K562 (cell line): ENCODE measurements around the gene TACR2. TPM values are rescaled to one million over a fixed set of nuclear protein-coding genes. Genes with fewer than 3 reads are reported as not detected.

Experiments
- ATAC-seq: fragments of 200-7000 bp; cut with Tn5 transposase; 3 replicates; pipeline ENCODE4 v1.9.1; 2020; ENCODE audit warnings: moderate library complexity
- BruUV-seq: library from RNA; stranded (reverse); fragments of 400-500 nt; replicated peaks from 2 replicates; lab custom pipeline; 2021; lab: Mats Ljungman, UMichigan
- CTCF ChIA-PET: fragments of 300-600 bp; formaldehyde crosslinking; extraction: SDS; loops from one replicate; lab custom pipeline; 2021; ENCODE audit warnings: low intra/inter-chr PET ratio; lab: Yijun Ruan, JAX
- POLR2A ChIA-PET: fragments of 300-600, 350-650 bp; sonication (Branson Sonifier 250); formaldehyde crosslinking; extraction: SDS; loops from one replicate; lab custom pipeline; 2021; ENCODE audit warnings: antibody characterized with exemption, inconsistent platforms; lab: Yijun Ruan, JAX
- DNase-seq, 4 experiments: peaks; one replicate each; pipeline versions ENCODE4 v3.0.0 to v3.0.0-alpha.2; 2011 to 2018; ENCODE audit warnings: low spot score in 3 of 4, mixed read lengths in 3 of 4; ENCODE audit errors: extremely low read depth in 1 of 4
- FAIRE-seq: peaks from 2 replicates; lab custom pipeline; 2011; peaks lifted over from hg19 to GRCh38; lab: Jason Lieb, UNC
- H2AFZ ChIP-seq: 2 replicates; pipeline ENCODE4 v1.6.0; 2011; ENCODE audit warnings: low read depth, low read length, control low read depth, inconsistent platforms
- H3K27ac ChIP-seq: fragments of 200-600 bp; 3 replicates; pipeline ENCODE4 v1.8.0; 2011; ENCODE audit warnings: low read depth, mild to moderate bottlenecking, control low read depth, inconsistent platforms, low read length, moderate library complexity, mixed read lengths; ENCODE audit errors: extremely low read depth
- H3K27me3 ChIP-seq, 2 experiments: fragments of 300-600 bp in 1 of 2; 2 replicates in 1 of 2; 3 replicates in 1 of 2; pipeline versions ENCODE4 v1.6.0 to v1.8.0; 2011; ENCODE audit warnings: inconsistent platforms in 2 of 2, low read length in 2 of 2, mild to moderate bottlenecking in 1 of 2, mixed read lengths in 1 of 2, moderate library complexity in 1 of 2; ENCODE audit not compliant: control insufficient read depth in 2 of 2, insufficient read depth in 2 of 2
- H3K36me3 ChIP-seq: fragments of 300-600 bp; 3 replicates; pipeline ENCODE4 v1.8.0; 2011; ENCODE audit warnings: mild to moderate bottlenecking, low read length, inconsistent platforms; ENCODE audit not compliant: control insufficient read depth, insufficient read depth
- H3K4me1 ChIP-seq, 2 experiments: fragments of 200-600 bp in 1 of 2; replicated peaks in 1 of 2; 2 replicates in 1 of 2; 3 replicates in 1 of 2; pipeline versions ENCODE4 v1.5.1 to v1.8.0; 2011; ENCODE audit warnings: inconsistent platforms in 2 of 2, low read length in 2 of 2, mild to moderate bottlenecking in 1 of 2, mixed read lengths in 1 of 2, moderate library complexity in 1 of 2; ENCODE audit not compliant: control insufficient read depth in 2 of 2, insufficient read depth in 2 of 2
- H3K4me2 ChIP-seq: 2 replicates; pipeline ENCODE4 v1.6.1; 2011; ENCODE audit warnings: low read length, control low read depth, inconsistent platforms, mixed read lengths; ENCODE audit not compliant: insufficient read depth
- H3K4me3 ChIP-seq: fragments of 200-600 bp; sonication (generic), shearing (Covaris generic); 2 replicates; pipeline ENCODE4 v1.5.1; 2016; ENCODE audit warnings: control low read depth, inconsistent platforms
- H3K79me2 ChIP-seq: fragments of 200-600 bp; 3 replicates; pipeline ENCODE4 v1.8.0; 2011; ENCODE audit warnings: low read length, inconsistent platforms; ENCODE audit not compliant: control insufficient read depth, insufficient read depth
- H3K9ac ChIP-seq, 2 experiments: 2 replicates each; pipeline versions ENCODE4 v1.6.0 to v1.6.1; 2011; ENCODE audit warnings: low read depth in 2 of 2, low read length in 2 of 2, control low read depth in 1 of 2, inconsistent platforms in 1 of 2, mild to moderate bottlenecking in 1 of 2, mixed read lengths in 1 of 2; ENCODE audit not compliant: insufficient read depth in 1 of 2
- H3K9me1 ChIP-seq: one replicate; pipeline ENCODE4 v1.6.0; 2011; ENCODE audit warnings: inconsistent platforms, mild to moderate bottlenecking, low read length, moderate library complexity; ENCODE audit not compliant: control insufficient read depth, insufficient read depth
- H3K9me3 ChIP-seq: replicated peaks from 2 replicates; pipeline ENCODE4 v1.5.1; 2011; ENCODE audit warnings: low read depth, low read length, inconsistent platforms; ENCODE audit not compliant: control insufficient read depth, insufficient read depth
- H4K20me1 ChIP-seq: replicated peaks from 2 replicates; pipeline ENCODE4 v1.6.1; 2011; ENCODE audit warnings: low read length, inconsistent platforms, mixed read lengths; ENCODE audit not compliant: control insufficient read depth, insufficient read depth
- ATF3 ChIP-seq, 2 experiments: fragments of 450-650 bp in 1 of 2; sonication (generic) in 1 of 2; formaldehyde crosslinking in 1 of 2; IDR thresholded peaks in 1 of 2; conservative IDR thresholded peaks in 1 of 2; 2 replicates each; pipeline versions ENCODE4 v1.6.1 to v1.8.1; 2016 to 2023; ENCODE audit warnings: mild to moderate bottlenecking in 2 of 2, moderate library complexity in 2 of 2, inconsistent platforms in 1 of 2, missing genetic modification reagents in 1 of 2
- NBN ChIP-seq: fragments of 450-650 bp; IDR thresholded peaks from 2 replicates; pipeline ENCODE4 v1.6.1; 2016; ENCODE audit warnings: low read depth, mild to moderate bottlenecking
- NFYB ChIP-seq: IDR thresholded peaks from 2 replicates; pipeline ENCODE4 v1.6.1; 2011; ENCODE audit warnings: mild to moderate bottlenecking, moderate library complexity; ENCODE audit not compliant: insufficient read length; ENCODE audit errors: extremely low read depth
- SRSF3 ChIP-seq: fragments of 200-400 bp; formaldehyde crosslinking; IDR thresholded peaks from 2 replicates; pipeline ENCODE4 v1.6.1; 2016; ENCODE audit warnings: mild to moderate bottlenecking, low read length, moderate library complexity; ENCODE audit not compliant: insufficient read depth
- whole genome bisulfite sequencing: fragments of 100-300 bp; shearing (Covaris generic); methylation state at CpG from one replicate; pipeline ENCODE4 v1.1.6; 2016; ENCODE audit warnings: low coverage, mixed read lengths; ENCODE audit not compliant: insufficient coverage; ENCODE audit errors: missing lambda C conversion rate; 5-methylcytosine and 5-hydroxymethylcytosine counted together
- in situ Hi-C: fragments of 300-500 bp; cut with MboI; formaldehyde crosslinking; loops from 4 replicates; pipeline ENCODE4 v1.15.0; 2018; ENCODE audit warnings: inconsistent platforms, mixed read lengths
- intact Hi-C: fragments of 100-400 bp; cut with micrococcal nuclease; formaldehyde crosslinking; loops from 2 replicates; pipeline ENCODE4 v1.14.2; 2022
- polyA plus RNA-seq, 8 experiments: library from polyadenylated mRNA; depleted of rRNA in 4 of 8; stranded (reverse) in 5 of 8; unstranded in 3 of 8; fragments of >200 nt; fragmentation: Nextera tagmentation in 2 of 8; fragmentation: Illumina TruSeq in 1 of 8; extraction: Ambion mirVana in 2 of 8; extraction: Trizol in 1 of 8; gene quantifications; 2 replicates each; pipeline versions ENCODE4 v1.2.1 to v1.2.3, GENCODE V29; 2011 to 2014; ENCODE audit warnings: inconsistent platforms in 1 of 8, missing spikeins in 1 of 8
- total RNA-seq, 7 experiments: library from RNA; depleted of rRNA in 6 of 7; stranded (reverse); fragments of >200 nt in 6 of 7; fragmentation: Illumina TruSeq in 2 of 7; extraction: Trizol in 2 of 7; gene quantifications; 2 replicates each; pipeline versions ENCODE4 v1.2.1 to v1.2.3, GENCODE V29; 2011 to 2021; ENCODE audit warnings: low replicate concordance in 1 of 7

TACR2 gene
- total and polyA plus RNA-seq, 9 of the 15 experiments (the other 6 are each of a cell fraction or from before 2014, with no cell fraction given) = not detected

GRCh38 chr10:69458430-69459100, 41.8 kb upstream of the TACR2 start:
- no peaks in the 10 kb centered on the region for H3K79me2 ChIP-seq
- H2AFZ ChIP-seq = peak overlapping the region; percentile 63; the same call in 1 of the 2 replicates
- CTCF ChIA-PET = interaction anchor here (0.6 kb wide), 1 partner anchor 726 kb away, joined by 3 read pairs; no protein-coding TSS in a partner anchor

More at GRCh38 chr10:69458430-69459100, 41.8 kb upstream of the TACR2 start:
- no peaks in the 10 kb centered on the region for H3K9me3 ChIP-seq
- no TSS peak for BruUV-seq
- in situ Hi-C loops = no loop called here
- no peak overlapping the region for H3K4me3 ChIP-seq
- no peaks in the 10 kb centered on the region for H3K9me1 ChIP-seq
- H3K36me3 ChIP-seq = no peaks in the 10 kb centered on the region
- peaks cover 6 to 22% of the 10 kb centered on the region in 2 experiments for H3K4me1 ChIP-seq
- POLR2A ChIA-PET = interaction anchor here (0.6 kb wide), 1 partner anchor 16 kb away, joined by 4 read pairs; no protein-coding TSS in a partner anchor
- no peak overlapping the region for H3K9ac ChIP-seq
- no peak overlapping the region for H3K4me2 ChIP-seq
- ATAC-seq = no peak
- TF ChIP-seq SRSF3 (no peak), NBN (no peak), NFYB (no peak), ATF3 (IDR thresholded peaks at IDR 0.05) (peak; percentile 21; the same call in 1 of the 2 replicates), ATF3 (CRISPR knock-in tag; conservative IDR thresholded peaks at IDR 0.05) (no peak)
- TF ChIP-seq, all 486 proteins: peak for 1
- 42% methylated on average over 10 of the region's 10 CpGs for WGBS
- no peaks in the 10 kb centered on the region for H3K27me3 ChIP-seq
- H3K27ac ChIP-seq = peak overlapping the region; percentile 8; the same call in 1 of the 3 replicates
- FAIRE-seq (no peak), DNase-seq (no peak)
- intact Hi-C loops = no loop called here
- H4K20me1 ChIP-seq = no peaks in the 10 kb centered on the region
